Endothelial cell of umbilical vein (primary cell): ENCODE data around the gene BAMBI. TPM values are rescaled to one million over a fixed set of nuclear protein-coding genes. Genes with fewer than 3 reads are reported as not detected.

Experiments used
- BruUV-seq: library from RNA; stranded (reverse); fragments of 400-500 nt; replicated peaks from 2 replicates; lab custom pipeline; 2021; lab: Mats Ljungman, UMichigan
- CTCF ChIA-PET: fragments of 300-600, 350-600 bp; sonication (Branson Sonifier 250); formaldehyde crosslinking; loops from one replicate; lab custom pipeline; 2021; ENCODE audit warnings: antibody characterized with exemption, inconsistent platforms; lab: Charles Lee
- POLR2A ChIA-PET: fragments of 300-600, 350-600 bp; sonication (Branson Sonifier 250); formaldehyde crosslinking; loops from one replicate; lab custom pipeline; 2021; ENCODE audit warnings: antibody characterized with exemption, inconsistent platforms; lab: Charles Lee
- DNase-seq: peaks from one replicate; pipeline ENCODE4 v3.0.0-alpha.2; 2011; ENCODE audit warnings: low read depth, low spot score
- FAIRE-seq: peaks from 2 replicates; lab custom pipeline; 2011; peaks lifted over from hg19 to GRCh38; lab: Jason Lieb, UNC
- H2AFZ ChIP-seq: 2 replicates; pipeline ENCODE4 v1.6.0; 2012; ENCODE audit warnings: low read depth, low read length, control low read depth, inconsistent platforms
- H3K27ac ChIP-seq: 2 replicates; pipeline ENCODE4 v1.5.1; 2011; ENCODE audit warnings: low read depth, mild to moderate bottlenecking, control low read depth, low read length, moderate library complexity; ENCODE audit not compliant: insufficient read depth
- H3K27me3 ChIP-seq, 2 experiments: 2 replicates each; pipeline versions ENCODE4 v1.6.0 to v1.6.1; 2011; ENCODE audit warnings: low read length in 2 of 2, mixed read lengths in 1 of 2; ENCODE audit not compliant: control insufficient read depth in 2 of 2, insufficient read depth in 2 of 2
- H3K36me3 ChIP-seq, 2 experiments: 2 replicates in 1 of 2; 3 replicates in 1 of 2; pipeline ENCODE4 v1.5.1; 2011; ENCODE audit warnings: low read length in 2 of 2, mild to moderate bottlenecking in 1 of 2, moderate library complexity in 1 of 2; ENCODE audit not compliant: control insufficient read depth in 2 of 2, insufficient read depth in 2 of 2; ENCODE audit errors: extremely low read depth in 1 of 2
- H3K4me1 ChIP-seq: 3 replicates; pipeline ENCODE4 v1.5.1; 2011; ENCODE audit warnings: mild to moderate bottlenecking, low read length; ENCODE audit not compliant: control insufficient read depth, insufficient read depth; ENCODE audit errors: extremely low read depth
- H3K4me2 ChIP-seq: 2 replicates; pipeline ENCODE4 v1.6.1; 2011; ENCODE audit warnings: low read length, control low read depth, mixed read lengths; ENCODE audit not compliant: insufficient read depth
- H3K4me3 ChIP-seq, 3 experiments: fragments of 200-600 bp in 1 of 3; sonication (generic), shearing (Covaris generic) in 1 of 3; replicated peaks in 1 of 3; 2 replicates each; pipeline ENCODE4 v1.5.1; 2011 to 2016; ENCODE audit warnings: control low read depth in 3 of 3, low read length in 3 of 3, mild to moderate bottlenecking in 2 of 3, inconsistent platforms in 1 of 3, low read depth in 1 of 3, moderate library complexity in 1 of 3; ENCODE audit not compliant: insufficient read depth in 1 of 3
- H3K79me2 ChIP-seq: 2 replicates; pipeline ENCODE4 v1.6.0; 2012; ENCODE audit warnings: low read length, inconsistent platforms; ENCODE audit not compliant: control insufficient read depth, insufficient read depth
- H3K9ac ChIP-seq: replicated peaks from 2 replicates; pipeline ENCODE3; 2011; ENCODE audit warnings: low read length, control low read depth; ENCODE audit not compliant: insufficient read depth; ENCODE audit errors: extremely low read depth
- H3K9me1 ChIP-seq: replicated peaks from 3 replicates; pipeline ENCODE4 v1.6.0; 2011; ENCODE audit warnings: mild to moderate bottlenecking, low read length; ENCODE audit not compliant: control insufficient read depth, insufficient read depth; ENCODE audit errors: extremely low read depth
- H3K9me3 ChIP-seq: replicated peaks from 2 replicates; pipeline ENCODE4 v1.5.1; 2012; ENCODE audit warnings: low read length, inconsistent platforms; ENCODE audit not compliant: control insufficient read depth, insufficient read depth
- H4K20me1 ChIP-seq: replicated peaks from 2 replicates; pipeline ENCODE3; 2011; ENCODE audit warnings: mild to moderate bottlenecking, low read length; ENCODE audit not compliant: control insufficient read depth, insufficient read depth; ENCODE audit errors: extremely low read depth
- CTCF ChIP-seq, 2 donors: IDR thresholded peaks; 1 replicate in 1 of 2; 2 replicates in 1 of 2; pipeline ENCODE4 v1.5.1; 2011; ENCODE audit warnings: low read length in 2 of 2, mild to moderate bottlenecking in 2 of 2, moderate library complexity in 2 of 2, control low read depth in 1 of 2, inconsistent platforms in 1 of 2, low read depth in 1 of 2; ENCODE audit not compliant: insufficient read depth in 1 of 2; ENCODE audit errors: extremely low read depth in 1 of 2
- EZH2 ChIP-seq: IDR thresholded peaks from 2 replicates; pipeline ENCODE4 v1.6.1; 2012; ENCODE audit warnings: borderline replicate concordance, low read depth, mild to moderate bottlenecking, moderate library complexity, low read length, inconsistent platforms; ENCODE audit not compliant: severe bottlenecking
- FOS ChIP-seq: IDR thresholded peaks from 2 replicates; pipeline ENCODE4 v1.6.1; 2011; ENCODE audit warnings: mild to moderate bottlenecking, low read length, moderate library complexity, borderline replicate concordance; ENCODE audit not compliant: insufficient read depth
- GATA2 ChIP-seq: IDR thresholded peaks from 2 replicates; pipeline ENCODE4 v1.7.0; 2011; ENCODE audit warnings: low read depth, mild to moderate bottlenecking, moderate library complexity, mixed read lengths, low read length; ENCODE audit not compliant: insufficient read length, insufficient read depth
- JUN ChIP-seq: IDR thresholded peaks from 2 replicates; pipeline ENCODE4 v1.6.1; 2011; ENCODE audit warnings: borderline replicate concordance, low read depth; ENCODE audit not compliant: insufficient read length, insufficient read depth
- MYC ChIP-seq: IDR thresholded peaks from one replicate; pipeline ENCODE4 v1.6.1; 2011; ENCODE audit warnings: mild to moderate bottlenecking, low read depth, low read length
- POLR2A ChIP-seq: IDR thresholded peaks from 2 replicates; pipeline ENCODE4 v1.6.1; 2012; ENCODE audit warnings: low read depth, mild to moderate bottlenecking, control low read depth, low read length
- POLR2AphosphoS5 ChIP-seq: IDR thresholded peaks from 2 replicates; pipeline ENCODE4 v1.6.1; 2012; ENCODE audit warnings: low read depth, mild to moderate bottlenecking, control low read depth, low read length, moderate library complexity; ENCODE audit not compliant: insufficient read depth
- dilution Hi-C: fragments of 300-500 bp; cut with MboI; formaldehyde crosslinking; loops from one replicate; pipeline ENCODE4 v1.15.0; 2019; ENCODE audit warnings: low sequenced_read_pairs; ENCODE audit not compliant: extremely low pct_ligation_motif_present
- intact Hi-C: fragments of 100-400 bp; cut with micrococcal nuclease; formaldehyde crosslinking; loops from one replicate; pipeline ENCODE4 v1.10.0; 2022
- polyA plus RNA-seq, 4 experiments: library from polyadenylated mRNA; depleted of rRNA in 3 of 4; stranded (reverse) in 3 of 4; unstranded in 1 of 4; fragments of >200 nt; gene quantifications; 2 replicates each; pipeline versions ENCODE4 v1.2.1 to v1.2.3, GENCODE V29; 2011 to 2012; ENCODE audit warnings: missing spikeins in 1 of 4
- total RNA-seq: library from RNA; stranded (reverse); gene quantifications from 2 replicates; pipeline ENCODE4 v1.2.3, GENCODE V29; 2021
- TF ChIP-seq, protein P1 (sequence below): IDR thresholded peaks from 2 replicates; pipeline ENCODE4 v1.6.1; 2011; ENCODE audit not compliant: insufficient read depth, insufficient read length

The BAMBI gene
- total and polyA plus RNA-seq, 2 donors (not counting 3 experiments of a cell fraction or from before 2014, with no cell fraction given): 3.2 to 4.3 TPM

GRCh38 chr10:28684986-28685580 lies 7.8 kb downstream of the BAMBI start:
- H3K9ac ChIP-seq: no peak overlapping the region
- intact Hi-C loops (no loop called here), dilution Hi-C loops (no loop called here)
- no peaks in the 10 kb centered on the region for H3K9me3 ChIP-seq
- H3K4me3 ChIP-seq: no peak overlapping the region
- DNase-seq (no peak), FAIRE-seq (no peak)
- H3K4me2 ChIP-seq: no peak overlapping the region
- H3K79me2 ChIP-seq: no peaks in the 10 kb centered on the region
- no peaks in the 10 kb centered on the region for H3K9me1 ChIP-seq
- no peak for TF ChIP-seq GATA2
- TF ChIP-seq POLR2A: no peak
- TF ChIP-seq FOS: no peak
- TF ChIP-seq MYC: no peak
- TF ChIP-seq EZH2: no peak
- TF ChIP-seq POLR2AphosphoS5: no peak
- TF ChIP-seq, protein P1, sequence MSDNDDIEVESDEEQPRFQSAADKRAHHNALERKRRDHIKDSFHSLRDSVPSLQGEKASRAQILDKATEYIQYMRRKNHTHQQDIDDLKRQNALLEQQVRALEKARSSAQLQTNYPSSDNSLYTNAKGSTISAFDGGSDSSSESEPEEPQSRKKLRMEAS: no peak
- TF ChIP-seq CTCF (IDR thresholded peaks at IDR 0.05; ENCODE audit: extremely low read depth in 1 of 2, insufficient read depth in 1 of 2, low read depth in 1 of 2, low read length in 2 of 2): no peak
- no peak for TF ChIP-seq JUN
- H3K4me1 ChIP-seq: peaks cover 10% of the 10 kb centered on the region
- no TSS peak for BruUV-seq
- no peaks in the 10 kb centered on the region for H3K36me3 ChIP-seq
- CTCF ChIA-PET: interaction anchor here (0.8 to 1.4 kb wide), 3 partner anchors 8 to 25 kb away, joined by 3 to 4 read pairs (median 4); partner anchors contain the start of gene BAMBI
- H3K27me3 ChIP-seq: no peaks in the 10 kb centered on the region
- H4K20me1 ChIP-seq: no peaks in the 10 kb centered on the region
- POLR2A ChIA-PET: interaction anchor here (0.9 kb wide), 1 partner anchor 7 kb away, joined by 3 read pairs; the partner anchor contains the start of gene BAMBI
- no peak overlapping the region for H2AFZ ChIP-seq
- no peak overlapping the region for H3K27ac ChIP-seq
